GM12874 (cell line): ENCODE data around the gene OR5M11.

Experiments
- CTCF ChIP-seq: IDR thresholded peaks from 2 replicates; pipeline ENCODE4 v1.5.1; 2011; ENCODE audit warnings: low read depth, mild to moderate bottlenecking, control low read depth, low read length, moderate library complexity; ENCODE audit not compliant: insufficient read depth

Gene OR5M11

GRCh38 chr11:56513280-56513679, 29.8 kb downstream of the OR5M11 start:
- TF ChIP-seq CTCF = no peak

GRCh38 chr11:56509439-56509838, 33.6 kb downstream of the OR5M11 start:
- TF ChIP-seq CTCF = no peak

GRCh38 chr11:56497010-56497409, 46.0 kb downstream of the OR5M11 start:
- no peak for TF ChIP-seq CTCF

GRCh38 chr11:56495117-56495516, 47.9 kb downstream of the OR5M11 start:
- no peak for TF ChIP-seq CTCF
